SU-DHL-6 (cell line): ENCODE measurements around the gene ARFGEF3.

Experiments
- H2AFZ ChIP-seq: fragments of 200-600 bp; sonication (generic); 2 replicates; pipeline ENCODE4 v1.6.1; 2014; ENCODE audit warnings: low read depth, mild to moderate bottlenecking, moderate library complexity, mixed read lengths, antibody characterized with exemption, low read length; ENCODE audit not compliant: severe bottlenecking
- H3F3A ChIP-seq: fragments of 200-600 bp; shearing (Covaris generic); 2 replicates; pipeline ENCODE4 v1.6.0; 2016; ENCODE audit warnings: antibody characterized with exemption, mild to moderate bottlenecking; ENCODE audit not compliant: insufficient read depth
- H3K27ac ChIP-seq: fragments of 200-600 bp; sonication (generic); 2 replicates; pipeline ENCODE4 v1.5.1; 2016; ENCODE audit warnings: low read depth, mild to moderate bottlenecking, low read length, moderate library complexity, mixed read lengths
- H3K27me3 ChIP-seq: fragments of 200-600 bp; sonication (generic), shearing (Covaris generic); 2 replicates; pipeline ENCODE4 v1.6.0; 2014; ENCODE audit warnings: mild to moderate bottlenecking, low read length
- H3K36me3 ChIP-seq: fragments of 200-600 bp; sonication (generic); 2 replicates; pipeline ENCODE4 v1.6.1; 2014; ENCODE audit warnings: mild to moderate bottlenecking, low read length, mixed read lengths
- H3K4me2 ChIP-seq: fragments of 300-600, 200-600 bp; shearing (Covaris generic), sonication (generic); 2 replicates; pipeline ENCODE4 v1.6.0; 2014; ENCODE audit warnings: low read length, low read depth, mild to moderate bottlenecking; ENCODE audit not compliant: poor library complexity, severe bottlenecking
- H3K4me3 ChIP-seq: fragments of 200-600 bp; sonication (generic); 2 replicates; pipeline ENCODE4 v1.5.1; 2014; ENCODE audit warnings: antibody characterized with exemption, low read length, mild to moderate bottlenecking, mixed read lengths; ENCODE audit not compliant: insufficient read depth, poor library complexity, severe bottlenecking
- H3K79me2 ChIP-seq: fragments of 200-600 bp; sonication (generic); 2 replicates; pipeline ENCODE4 v1.6.1; 2014; ENCODE audit warnings: mild to moderate bottlenecking, low read length, moderate library complexity; ENCODE audit not compliant: insufficient read depth
- H3K9ac ChIP-seq: fragments of 200-600 bp; sonication (generic); 2 replicates; pipeline ENCODE4 v1.7.0; 2014; ENCODE audit warnings: mild to moderate bottlenecking, low read length
- H3K9me2 ChIP-seq: fragments of 200-600 bp; sonication (generic); replicated peaks from 2 replicates; pipeline ENCODE4 v1.6.1; 2014; ENCODE audit warnings: low read length; ENCODE audit not compliant: insufficient read depth
- H3K9me3 ChIP-seq: fragments of 200-600 bp; sonication (generic); 2 replicates; pipeline ENCODE4 v1.6.1; 2014; ENCODE audit warnings: low read length, mixed read lengths; ENCODE audit not compliant: insufficient read depth
- H4K20me1 ChIP-seq: fragments of 200-600 bp; sonication (generic); 2 replicates; pipeline ENCODE4 v1.6.1; 2014; ENCODE audit warnings: low read depth, mild to moderate bottlenecking, antibody characterized with exemption, low read length, moderate library complexity, mixed read lengths
- EZH2phosphoT487 ChIP-seq: fragments of 200-600 bp; sonication (generic), shearing (Covaris generic); conservative IDR thresholded peaks from 2 replicates; pipeline ENCODE4 v1.6.1; 2018; ENCODE audit warnings: mild to moderate bottlenecking, antibody characterized with exemption, low read length, moderate library complexity, mixed read lengths
- TF ChIP-seq, protein P1 (sequence below): fragments of 200-600 bp; sonication (generic); IDR thresholded peaks from one replicate; pipeline ENCODE4 v1.5.1; 2017; ENCODE audit warnings: antibody characterized with exemption, mild to moderate bottlenecking, low read length, moderate library complexity; ENCODE audit not compliant: insufficient read depth, poor library complexity, severe bottlenecking

The ARFGEF3 gene

DNA sequence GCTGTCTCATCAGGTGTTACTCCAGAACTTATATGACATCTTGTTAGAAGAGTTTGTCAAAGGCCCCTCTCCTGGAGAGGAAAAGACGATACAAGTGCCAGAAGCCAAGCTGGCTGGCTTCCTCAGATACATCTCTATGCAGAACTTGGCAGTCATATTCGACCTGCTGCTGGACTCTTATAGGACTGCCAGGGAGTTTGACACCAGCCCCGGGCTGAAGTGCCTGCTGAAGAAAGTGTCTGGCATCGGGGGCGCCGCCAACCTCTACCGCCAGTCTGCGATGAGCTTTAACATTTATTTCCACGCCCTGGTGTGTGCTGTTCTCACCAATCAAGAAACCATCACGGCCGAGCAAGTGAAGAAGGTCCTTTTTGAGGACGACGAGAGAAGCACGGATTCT lies 172.3 kb downstream of the ARFGEF3 start:
- Histone ChIP-seq H3K4me2 (no peak overlapping the region), H3K9me3 (no peaks in the 10 kb centered on the region), H3K27me3 (no peaks in the 10 kb centered on the region), H3K4me3 (no peak overlapping the region), H3K36me3 (no peaks in the 10 kb centered on the region), H3K9ac (no peak overlapping the region), H4K20me1 (no peaks in the 10 kb centered on the region), H3K79me2 (no peaks in the 10 kb centered on the region), H3K9me2 (no peaks in the 10 kb centered on the region), H3F3A (no peaks in the 10 kb centered on the region), H3K27ac (no peak overlapping the region), H2AFZ (no peak overlapping the region)
- TF ChIP-seq EZH2phosphoT487, result no peak
- TF ChIP-seq, protein P1, sequence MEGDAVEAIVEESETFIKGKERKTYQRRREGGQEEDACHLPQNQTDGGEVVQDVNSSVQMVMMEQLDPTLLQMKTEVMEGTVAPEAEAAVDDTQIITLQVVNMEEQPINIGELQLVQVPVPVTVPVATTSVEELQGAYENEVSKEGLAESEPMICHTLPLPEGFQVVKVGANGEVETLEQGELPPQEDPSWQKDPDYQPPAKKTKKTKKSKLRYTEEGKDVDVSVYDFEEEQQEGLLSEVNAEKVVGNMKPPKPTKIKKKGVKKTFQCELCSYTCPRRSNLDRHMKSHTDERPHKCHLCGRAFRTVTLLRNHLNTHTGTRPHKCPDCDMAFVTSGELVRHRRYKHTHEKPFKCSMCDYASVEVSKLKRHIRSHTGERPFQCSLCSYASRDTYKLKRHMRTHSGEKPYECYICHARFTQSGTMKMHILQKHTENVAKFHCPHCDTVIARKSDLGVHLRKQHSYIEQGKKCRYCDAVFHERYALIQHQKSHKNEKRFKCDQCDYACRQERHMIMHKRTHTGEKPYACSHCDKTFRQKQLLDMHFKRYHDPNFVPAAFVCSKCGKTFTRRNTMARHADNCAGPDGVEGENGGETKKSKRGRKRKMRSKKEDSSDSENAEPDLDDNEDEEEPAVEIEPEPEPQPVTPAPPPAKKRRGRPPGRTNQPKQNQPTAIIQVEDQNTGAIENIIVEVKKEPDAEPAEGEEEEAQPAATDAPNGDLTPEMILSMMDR, result no peak

GRCh38 chr6:138334963-138335362 lies 173.2 kb downstream of the ARFGEF3 start:
- no peaks in the 10 kb centered on the region for H3K79me2 ChIP-seq
- H2AFZ ChIP-seq, result no peak overlapping the region
- H3K9me3 ChIP-seq, result no peaks in the 10 kb centered on the region
- H4K20me1 ChIP-seq, result no peaks in the 10 kb centered on the region
- no peak overlapping the region for H3K4me2 ChIP-seq
- H3K9ac ChIP-seq, result no peak overlapping the region
- no peaks in the 10 kb centered on the region for H3K36me3 ChIP-seq
- H3K27ac ChIP-seq, result no peak overlapping the region
- no peaks in the 10 kb centered on the region for H3F3A ChIP-seq
- TF ChIP-seq EZH2phosphoT487, result no peak
- TF ChIP-seq, protein P1, result no peak
- H3K9me2 ChIP-seq, result no peaks in the 10 kb centered on the region
- no peaks in the 10 kb centered on the region for H3K27me3 ChIP-seq
- no peak overlapping the region for H3K4me3 ChIP-seq

DNA sequence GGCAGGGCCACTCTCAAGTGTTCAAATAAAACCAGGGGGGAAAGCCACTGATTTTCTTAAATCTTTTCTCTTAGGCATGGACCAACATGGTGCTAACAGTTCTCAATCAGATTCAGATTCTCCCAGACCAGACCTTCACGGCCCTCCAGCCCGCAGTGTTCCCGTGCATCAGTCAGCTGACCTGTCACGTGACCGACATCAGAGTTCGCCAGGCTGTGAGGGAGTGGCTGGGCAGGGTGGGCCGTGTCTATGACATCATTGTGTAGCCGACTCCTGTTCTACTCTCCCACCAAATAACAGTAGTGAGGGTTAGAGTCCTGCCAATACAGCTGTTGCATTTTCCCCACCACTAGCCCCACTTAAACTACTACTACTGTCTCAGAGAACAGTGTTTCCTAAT lies 174.5 kb downstream of the ARFGEF3 start:
- no peak for TF ChIP-seq EZH2phosphoT487
- TF ChIP-seq, protein P1, result no peak
- Histone ChIP-seq H3K4me3 (no peak overlapping the region), H3K27ac (no peak overlapping the region), H3K9ac (no peak overlapping the region), H3F3A (no peaks in the 10 kb centered on the region), H3K79me2 (no peaks in the 10 kb centered on the region), H3K9me3 (no peaks in the 10 kb centered on the region), H3K36me3 (no peaks in the 10 kb centered on the region), H2AFZ (no peak overlapping the region), H4K20me1 (no peaks in the 10 kb centered on the region), H3K9me2 (no peaks in the 10 kb centered on the region), H3K4me2 (no peak overlapping the region), H3K27me3 (no peaks in the 10 kb centered on the region)
